Neural cell (in vitro differentiated cells): ENCODE data around the gene LARGE1.

Experiments
- CTCF ChIP-seq: fragments of 450-650 bp; IDR thresholded peaks from 2 replicates; pipeline ENCODE4 v1.5.1; 2014; ENCODE audit warnings: antibody characterized with exemption, mild to moderate bottlenecking, moderate library complexity; ENCODE audit not compliant: poor library complexity, severe bottlenecking
- EP300 ChIP-seq: fragments of 450-650 bp; conservative IDR thresholded peaks from 2 replicates; pipeline ENCODE4 v1.6.1; 2014; ENCODE audit warnings: antibody characterized with exemption, mild to moderate bottlenecking, moderate library complexity; ENCODE audit not compliant: poor library complexity, severe bottlenecking
- EZH2 ChIP-seq: fragments of 200-600, 300-800 bp; shearing (Covaris generic), sonication (generic); IDR thresholded peaks from 2 replicates; pipeline ENCODE4 v1.6.1; 2014; ENCODE audit warnings: antibody characterized with exemption, low read length, borderline replicate concordance, mild to moderate bottlenecking; ENCODE audit not compliant: insufficient read depth, poor library complexity, severe bottlenecking
- POLR2AphosphoS5 ChIP-seq: IDR thresholded peaks from 2 replicates; pipeline ENCODE4 v1.6.1; 2012
- RAD21 ChIP-seq: fragments of 450-650 bp; conservative IDR thresholded peaks from 2 replicates; pipeline ENCODE4 v1.6.1; 2014; ENCODE audit warnings: antibody characterized with exemption, mild to moderate bottlenecking, moderate library complexity
- SMC3 ChIP-seq: fragments of 450-650 bp; conservative IDR thresholded peaks from 2 replicates; pipeline ENCODE4 v1.6.1; 2014; ENCODE audit warnings: antibody characterized with exemption, mild to moderate bottlenecking, moderate library complexity; ENCODE audit not compliant: poor library complexity
- TF ChIP-seq, protein P1 (sequence below): IDR thresholded peaks from 2 replicates; pipeline ENCODE4 v1.6.1; 2012; ENCODE audit warnings: borderline replicate concordance

GRCh38 chr22:33472462-33473344, 447.6 kb downstream of the LARGE1 start:
- TF ChIP-seq EP300 (no peak), EZH2 (no peak), CTCF (no peak), SMC3 (no peak), RAD21 (no peak), POLR2AphosphoS5 (no peak)
- TF ChIP-seq, protein P1, sequence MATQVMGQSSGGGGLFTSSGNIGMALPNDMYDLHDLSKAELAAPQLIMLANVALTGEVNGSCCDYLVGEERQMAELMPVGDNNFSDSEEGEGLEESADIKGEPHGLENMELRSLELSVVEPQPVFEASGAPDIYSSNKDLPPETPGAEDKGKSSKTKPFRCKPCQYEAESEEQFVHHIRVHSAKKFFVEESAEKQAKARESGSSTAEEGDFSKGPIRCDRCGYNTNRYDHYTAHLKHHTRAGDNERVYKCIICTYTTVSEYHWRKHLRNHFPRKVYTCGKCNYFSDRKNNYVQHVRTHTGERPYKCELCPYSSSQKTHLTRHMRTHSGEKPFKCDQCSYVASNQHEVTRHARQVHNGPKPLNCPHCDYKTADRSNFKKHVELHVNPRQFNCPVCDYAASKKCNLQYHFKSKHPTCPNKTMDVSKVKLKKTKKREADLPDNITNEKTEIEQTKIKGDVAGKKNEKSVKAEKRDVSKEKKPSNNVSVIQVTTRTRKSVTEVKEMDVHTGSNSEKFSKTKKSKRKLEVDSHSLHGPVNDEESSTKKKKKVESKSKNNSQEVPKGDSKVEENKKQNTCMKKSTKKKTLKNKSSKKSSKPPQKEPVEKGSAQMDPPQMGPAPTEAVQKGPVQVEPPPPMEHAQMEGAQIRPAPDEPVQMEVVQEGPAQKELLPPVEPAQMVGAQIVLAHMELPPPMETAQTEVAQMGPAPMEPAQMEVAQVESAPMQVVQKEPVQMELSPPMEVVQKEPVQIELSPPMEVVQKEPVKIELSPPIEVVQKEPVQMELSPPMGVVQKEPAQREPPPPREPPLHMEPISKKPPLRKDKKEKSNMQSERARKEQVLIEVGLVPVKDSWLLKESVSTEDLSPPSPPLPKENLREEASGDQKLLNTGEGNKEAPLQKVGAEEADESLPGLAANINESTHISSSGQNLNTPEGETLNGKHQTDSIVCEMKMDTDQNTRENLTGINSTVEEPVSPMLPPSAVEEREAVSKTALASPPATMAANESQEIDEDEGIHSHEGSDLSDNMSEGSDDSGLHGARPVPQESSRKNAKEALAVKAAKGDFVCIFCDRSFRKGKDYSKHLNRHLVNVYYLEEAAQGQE = no peak
